GM21723 (cell line): ENCODE measurements around the gene MICOS13.
A peak's percentile ranks its signal among the peaks of the same experiment; 100 is the strongest.
"Not testable (repeated sequence)": the region's sequence is repeated elsewhere in the genome, so short reads cannot be mapped to it uniquely, and the experiment has no call there.

Experiments used
- ATAC-seq: cut with Tn5 transposase; IDR thresholded peaks from one replicate; pipeline ENCODE4 v1.9.1; 2021; ENCODE audit warnings: mild to moderate bottlenecking, moderate library complexity; ENCODE audit not compliant: unreplicated experiment

MICOS13 gene

DNA sequence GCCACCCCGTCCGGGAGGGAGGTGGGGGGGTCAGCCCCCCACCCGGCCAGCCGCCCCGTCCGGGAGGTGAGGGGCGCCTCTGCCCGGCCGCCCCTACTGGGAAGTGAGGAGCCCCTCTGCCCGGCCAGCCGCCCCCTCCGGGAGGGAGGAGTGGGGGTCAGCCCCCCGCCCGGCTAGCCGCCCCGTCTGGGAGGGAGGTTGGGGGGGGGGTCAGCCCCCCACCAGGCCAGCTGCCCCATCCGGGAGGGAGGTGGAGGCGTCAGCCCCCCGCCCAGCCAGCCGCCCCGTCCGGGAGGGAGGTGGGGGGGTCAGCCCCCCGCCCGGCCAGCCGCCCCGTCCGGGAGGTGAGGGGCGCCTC, 21.7 kb upstream of the MICOS13 start:
- ATAC-seq = not testable (repeated sequence)

DNA sequence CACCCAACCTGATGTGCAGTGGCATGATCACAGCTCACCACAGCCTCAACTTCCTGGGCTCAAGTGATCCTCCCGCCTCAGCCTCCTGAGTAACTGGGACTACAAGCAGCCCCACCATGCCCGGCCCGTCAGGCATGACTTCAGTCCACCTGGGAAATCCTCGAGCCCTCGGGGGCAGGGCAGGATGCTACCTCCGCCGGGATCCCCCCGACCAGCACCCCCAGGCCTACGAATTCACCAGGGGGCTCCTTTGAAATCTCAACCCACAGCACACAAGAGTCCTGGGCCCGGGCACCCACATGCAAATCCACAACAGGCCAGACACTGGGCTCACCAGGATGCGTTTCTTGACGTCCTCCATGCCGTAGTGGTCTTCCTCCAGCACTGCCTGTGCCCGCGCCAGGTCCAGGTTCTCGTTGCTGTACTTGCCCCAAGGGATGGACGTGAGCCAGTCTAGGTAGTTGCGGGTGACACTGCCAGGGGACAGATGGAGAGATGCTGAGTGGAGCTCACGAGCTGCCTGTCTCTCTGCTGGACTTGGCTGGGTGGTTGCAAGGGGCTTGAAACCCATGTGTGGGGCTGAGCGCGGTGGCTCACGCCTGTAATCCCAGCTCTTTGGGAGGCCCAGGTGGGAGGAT, 20.3 kb upstream of the MICOS13 start:
- no peak for ATAC-seq

DNA sequence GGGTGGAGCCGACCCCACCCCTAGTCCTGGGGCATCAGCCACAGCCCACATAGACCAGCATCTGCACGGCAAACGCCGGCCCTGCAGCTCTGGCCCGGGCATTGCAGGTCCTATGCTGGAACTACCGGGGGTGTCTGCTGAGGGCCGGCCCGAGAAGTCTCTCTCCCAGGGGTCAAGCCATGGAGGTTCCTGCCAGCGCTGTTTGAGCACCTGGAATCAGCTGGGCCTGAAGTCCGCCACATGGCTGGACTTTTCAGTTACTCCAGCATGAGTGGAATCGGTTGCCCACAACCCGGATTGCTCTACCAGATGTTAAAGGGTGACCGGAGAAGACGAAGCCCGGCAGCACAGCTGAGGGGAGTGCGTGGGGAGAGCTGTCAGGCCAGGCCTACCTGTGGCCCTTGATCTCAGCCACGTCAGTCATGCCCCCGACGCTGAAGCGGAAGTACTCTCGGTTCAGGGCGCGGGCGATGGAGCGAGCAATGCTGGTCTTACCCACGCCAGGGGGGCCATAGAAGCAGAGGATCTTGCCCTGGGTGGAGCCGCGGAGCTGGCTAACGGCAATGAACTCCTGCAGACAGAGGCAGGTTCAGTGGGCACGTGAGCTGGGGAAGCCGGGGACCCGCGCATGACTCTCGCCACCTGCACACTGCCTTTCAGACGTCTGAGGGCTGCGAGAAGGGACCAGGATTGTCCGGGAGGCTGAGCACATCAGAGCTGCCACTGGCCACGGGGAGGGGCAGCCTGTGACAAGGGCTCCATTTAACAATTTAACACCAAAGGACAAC, 18.5 kb upstream of the MICOS13 start:
- ATAC-seq = no peak

DNA sequence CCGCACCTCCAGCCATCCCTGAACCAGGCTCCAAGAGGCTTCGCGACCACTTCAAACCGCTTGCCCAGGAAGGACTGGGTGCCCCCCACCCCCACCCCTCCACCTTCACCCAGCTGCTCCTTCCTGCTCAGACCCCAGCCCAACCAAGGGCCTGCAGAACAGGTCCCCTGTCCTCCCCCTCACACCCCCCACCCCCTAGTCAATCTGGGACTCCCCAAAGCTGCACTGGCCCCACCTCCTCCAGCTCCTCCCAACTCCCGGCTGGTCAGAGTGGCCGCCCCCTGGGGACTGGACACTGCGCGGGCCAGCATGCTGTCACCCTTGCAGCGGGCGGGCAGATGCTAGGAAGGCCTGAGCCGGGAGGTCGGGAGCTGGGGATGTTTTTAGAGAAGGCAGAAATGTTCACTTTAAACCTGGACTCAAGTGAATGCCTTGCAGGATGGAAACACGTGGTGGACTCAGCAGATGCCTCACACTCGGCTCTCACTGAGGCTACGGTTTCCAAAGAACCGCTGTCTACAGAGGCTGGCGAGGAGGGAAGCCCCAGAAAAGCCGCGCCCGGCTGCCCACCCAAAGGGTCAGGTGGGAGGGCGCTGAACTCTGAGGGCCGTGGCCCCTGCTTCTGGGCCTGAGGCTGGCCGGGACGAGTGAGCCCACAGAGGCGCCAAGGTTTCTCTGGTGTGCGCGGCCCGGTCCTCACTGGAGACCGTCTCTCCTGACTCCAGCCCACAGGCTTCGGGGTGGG, 17.7 kb upstream of the MICOS13 start:
- ATAC-seq = no peak

DNA sequence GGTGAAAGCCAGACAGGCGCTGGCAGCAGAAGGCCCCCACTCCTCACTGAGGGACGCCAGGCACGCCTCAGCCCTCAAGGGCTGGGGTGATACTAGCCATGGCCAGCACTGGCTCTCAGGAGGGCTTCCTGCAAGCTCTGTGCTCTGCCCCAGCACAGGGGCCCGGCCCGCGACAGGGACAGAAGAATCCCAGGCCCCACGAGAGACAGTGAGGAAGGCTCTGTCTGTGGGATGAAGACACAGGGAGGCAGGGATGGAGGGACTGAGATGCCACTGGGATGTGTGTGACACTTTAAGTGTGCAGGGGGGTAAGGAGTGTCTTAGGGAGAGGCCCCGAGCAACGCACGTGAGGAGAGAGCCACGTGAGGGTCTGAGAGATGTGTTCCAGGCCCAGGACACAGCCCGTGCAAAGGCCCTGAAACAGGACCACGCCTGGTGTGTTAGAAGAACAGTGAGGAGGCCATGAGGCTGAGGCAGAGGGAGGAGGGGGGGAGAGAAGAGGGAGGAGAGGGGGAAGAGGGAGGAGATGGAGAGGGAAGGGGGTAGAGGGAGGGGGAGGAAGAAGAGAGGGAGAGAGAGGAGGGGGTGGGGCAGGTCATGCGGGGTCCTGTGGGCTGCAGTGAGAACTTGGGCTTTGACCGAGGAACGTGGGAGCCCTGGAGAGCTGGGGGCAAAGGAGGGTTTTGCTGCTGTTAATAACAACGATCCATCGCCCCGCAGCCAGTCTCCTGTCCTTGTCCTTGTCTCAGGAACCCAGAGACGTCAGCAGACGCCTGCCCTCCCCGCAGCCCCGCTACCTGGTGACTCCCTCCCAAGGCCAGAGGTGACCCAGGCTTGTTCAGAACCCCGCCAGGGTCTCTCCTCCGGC, 16.9 kb upstream of the MICOS13 start:
- ATAC-seq = no peak

DNA sequence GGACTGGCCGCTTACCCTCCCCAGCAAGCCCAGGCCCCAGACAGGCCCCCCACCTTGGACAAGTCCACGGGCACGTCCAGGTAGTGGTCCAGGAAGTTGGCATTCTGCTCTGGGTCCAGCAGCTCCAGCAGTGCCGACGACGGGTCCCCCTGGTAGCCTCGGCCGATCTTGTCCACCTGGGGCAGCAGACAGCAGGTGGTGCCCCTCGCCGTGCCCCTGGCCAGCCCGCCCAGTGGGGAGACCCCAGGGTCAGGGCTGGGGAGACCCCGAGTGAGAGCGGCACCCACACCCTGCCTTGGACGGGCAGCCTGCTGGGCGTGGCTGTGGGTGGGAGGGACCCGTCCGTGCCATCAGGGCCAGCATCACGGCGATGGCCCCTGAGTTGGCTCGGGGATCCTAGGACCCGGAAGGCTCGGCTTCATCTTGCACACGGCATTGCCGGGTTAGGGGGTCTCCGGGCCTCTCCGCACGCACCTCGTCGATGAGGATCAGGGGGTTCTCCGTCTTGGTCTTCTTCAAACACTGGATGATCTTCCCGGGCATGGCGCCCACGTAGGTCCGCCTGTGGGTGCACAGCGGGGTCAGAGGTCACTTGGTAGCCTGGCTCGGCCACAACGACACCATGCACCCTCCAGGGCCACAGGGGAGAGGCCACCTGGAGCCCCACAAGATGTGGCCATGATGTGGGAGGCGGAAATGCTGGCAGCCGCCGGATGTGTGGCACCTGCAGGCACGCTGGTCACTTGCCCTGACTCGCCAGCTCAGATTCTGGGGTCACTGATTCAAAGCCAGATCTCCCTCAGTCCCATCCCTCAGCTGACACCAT, 16.1 kb upstream of the MICOS13 start:
- ATAC-seq = no peak

DNA sequence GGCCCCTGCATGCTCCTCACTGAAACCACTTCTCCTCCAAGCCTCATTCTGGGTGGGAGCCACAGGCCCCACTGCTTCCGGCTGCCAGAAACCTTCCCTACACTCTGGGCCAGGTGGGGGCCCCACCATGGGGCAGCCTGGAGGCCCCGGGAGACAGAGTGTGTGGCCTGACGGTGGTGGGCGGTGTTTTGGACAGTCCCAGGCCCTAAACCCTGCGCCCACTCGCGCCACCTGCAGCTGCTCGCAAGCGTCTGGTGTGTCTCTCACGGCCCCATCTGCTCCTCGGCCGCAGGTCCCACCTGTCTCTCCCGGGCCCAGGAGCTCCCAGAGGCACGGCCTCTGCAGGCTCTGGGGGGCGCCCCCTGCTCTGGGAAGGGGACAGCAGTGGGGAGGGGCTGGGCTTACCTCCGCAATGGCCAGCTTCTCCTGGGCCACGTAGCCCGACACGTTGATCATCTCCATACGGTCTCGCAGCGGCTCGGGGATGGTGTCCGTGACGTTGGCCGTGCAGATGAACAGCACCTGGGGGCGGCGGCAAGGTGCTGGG, 15.4 kb upstream of the MICOS13 start:
- ATAC-seq = no peak

DNA sequence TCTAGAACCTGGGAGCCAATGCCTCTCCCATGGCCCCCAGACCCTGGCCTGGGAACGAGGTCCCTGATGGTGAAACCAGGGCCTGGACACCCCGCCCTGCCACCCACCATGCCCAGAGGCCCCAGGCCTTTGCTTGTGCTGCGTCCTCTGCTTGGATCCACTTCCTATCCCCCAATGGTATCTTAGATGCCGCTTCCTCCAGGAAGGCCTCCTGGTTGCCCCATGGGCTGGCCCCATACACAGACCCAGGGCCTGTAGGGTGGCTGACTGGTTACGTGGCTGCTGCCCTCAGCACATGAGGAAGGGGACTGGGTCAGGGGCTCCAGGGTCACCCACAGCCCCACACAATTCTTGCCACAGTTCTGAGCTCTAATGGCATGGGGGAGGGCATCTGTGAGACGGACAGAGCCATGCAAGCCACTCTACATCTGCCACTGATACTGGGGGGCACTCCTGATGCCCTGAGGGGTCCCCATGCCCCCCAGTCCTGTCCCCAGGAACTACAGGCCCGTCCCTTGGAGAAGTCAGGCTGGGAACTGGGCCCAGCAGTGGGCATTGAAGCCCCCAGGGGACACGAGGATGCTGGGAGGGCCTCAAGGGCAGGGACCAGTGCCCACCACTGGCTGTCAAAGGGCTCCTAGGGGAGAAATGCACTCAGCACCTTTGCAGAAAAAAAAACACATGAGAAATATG, 14.8 kb upstream of the MICOS13 start:
- ATAC-seq = no peak

DNA sequence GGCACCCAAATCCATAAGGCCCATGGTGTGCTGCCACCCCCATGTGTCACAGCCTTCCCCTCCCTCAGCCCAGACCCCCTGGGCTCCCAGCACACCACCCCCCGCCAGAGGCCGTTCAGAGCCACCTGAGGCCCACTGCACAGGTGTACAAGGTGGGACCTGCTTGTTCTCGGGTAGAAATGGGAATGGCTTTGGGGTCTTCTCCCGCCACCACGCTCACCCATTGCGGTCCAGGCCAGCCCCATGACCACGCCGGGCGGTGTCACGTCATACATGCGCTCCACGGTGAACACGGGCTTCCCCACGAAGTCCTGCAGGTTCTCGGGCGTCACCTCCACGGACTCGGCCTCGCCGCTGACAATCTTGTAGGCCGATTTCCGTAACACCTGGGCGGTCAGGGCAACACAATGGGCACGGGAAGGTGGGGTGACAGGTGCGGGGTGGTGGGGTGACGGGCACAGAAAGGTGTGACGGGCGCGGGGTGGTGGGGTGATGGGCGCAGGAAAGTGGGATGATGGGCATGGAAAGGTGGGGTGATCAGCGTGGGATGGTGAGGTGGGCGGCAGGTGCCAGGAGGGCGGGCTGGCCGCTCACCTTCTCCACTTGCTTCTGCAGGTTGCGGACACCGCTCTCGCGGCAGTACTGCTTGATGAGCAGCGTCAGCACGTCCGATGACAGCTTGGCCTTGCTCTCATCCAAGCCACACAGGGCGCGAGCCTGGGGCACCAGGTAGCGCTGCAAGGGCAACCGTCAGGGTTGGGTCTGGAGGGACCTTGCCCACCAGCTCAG, 14.0 kb upstream of the MICOS13 start:
- ATAC-seq = no peak

DNA sequence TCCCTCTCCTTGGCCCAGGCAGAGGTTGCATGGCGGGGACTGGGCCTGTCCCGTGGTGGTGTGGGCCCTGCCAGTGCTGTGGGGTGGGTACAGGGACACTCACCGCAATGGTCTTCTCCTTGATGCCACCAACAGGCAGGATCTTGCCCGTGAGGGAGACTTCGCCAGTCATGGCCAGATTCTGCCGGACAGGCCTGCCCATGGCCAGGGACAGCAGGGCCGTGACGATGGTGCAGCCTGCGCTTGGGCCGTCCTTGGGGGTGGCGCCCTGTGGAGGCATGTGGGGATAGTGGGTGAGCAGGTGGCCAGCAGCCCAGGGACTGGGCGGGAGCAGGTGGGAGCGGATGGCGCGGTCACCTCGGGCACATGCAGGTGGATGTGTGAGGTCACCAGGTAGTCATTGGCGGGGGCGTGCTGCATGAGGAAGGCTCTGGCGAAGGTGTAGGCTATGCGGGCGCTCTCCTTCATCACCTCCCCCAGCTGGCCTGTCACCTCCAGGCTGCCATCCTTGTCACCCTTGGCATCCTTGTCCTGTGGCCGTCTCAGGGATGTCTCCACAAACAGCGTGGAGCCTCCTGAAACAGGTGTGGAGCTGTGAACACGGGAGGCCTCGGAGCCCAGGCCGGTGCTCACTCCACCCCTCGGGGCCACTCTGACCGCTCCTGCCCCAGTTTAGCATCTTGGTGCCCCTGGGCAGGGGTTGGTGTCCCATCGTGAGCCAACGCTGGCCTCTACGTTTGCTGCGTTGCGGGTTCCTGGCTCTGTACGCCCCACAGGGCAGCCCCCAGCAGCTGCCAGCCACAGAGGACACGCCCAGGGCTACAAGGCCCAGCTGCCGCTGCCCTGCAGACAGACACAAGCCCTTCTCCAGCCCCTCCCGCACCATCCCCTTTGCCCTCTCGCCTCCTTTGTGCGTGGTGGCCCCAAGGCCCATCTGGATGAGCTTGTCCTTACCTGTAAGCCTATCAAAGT, 13.2 kb upstream of the MICOS13 start:
- no peak for ATAC-seq

DNA sequence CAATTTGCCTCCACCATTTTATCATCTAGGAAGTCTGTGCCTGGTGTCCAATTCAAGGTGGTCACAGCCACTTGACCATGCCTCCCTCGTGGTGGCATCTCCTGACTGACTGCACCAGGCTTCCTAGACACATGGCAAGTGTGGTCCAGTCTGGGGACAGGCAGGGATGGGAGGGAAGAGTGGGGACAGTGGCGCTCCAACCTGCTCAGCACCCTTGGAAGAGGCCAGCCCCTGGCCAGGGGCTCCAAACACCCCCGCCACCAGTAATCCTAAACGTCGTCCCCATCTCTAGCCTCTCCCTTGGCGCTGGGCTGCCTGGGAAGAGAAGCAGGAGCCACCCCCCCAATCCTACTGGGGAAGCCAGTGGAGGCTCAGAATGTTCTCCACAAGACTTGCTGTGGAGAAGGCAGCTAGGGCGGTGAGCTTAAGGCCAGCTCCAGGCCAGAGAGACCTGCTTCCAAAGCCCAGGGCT, 12.4 kb upstream of the MICOS13 start:
- no peak for ATAC-seq

DNA sequence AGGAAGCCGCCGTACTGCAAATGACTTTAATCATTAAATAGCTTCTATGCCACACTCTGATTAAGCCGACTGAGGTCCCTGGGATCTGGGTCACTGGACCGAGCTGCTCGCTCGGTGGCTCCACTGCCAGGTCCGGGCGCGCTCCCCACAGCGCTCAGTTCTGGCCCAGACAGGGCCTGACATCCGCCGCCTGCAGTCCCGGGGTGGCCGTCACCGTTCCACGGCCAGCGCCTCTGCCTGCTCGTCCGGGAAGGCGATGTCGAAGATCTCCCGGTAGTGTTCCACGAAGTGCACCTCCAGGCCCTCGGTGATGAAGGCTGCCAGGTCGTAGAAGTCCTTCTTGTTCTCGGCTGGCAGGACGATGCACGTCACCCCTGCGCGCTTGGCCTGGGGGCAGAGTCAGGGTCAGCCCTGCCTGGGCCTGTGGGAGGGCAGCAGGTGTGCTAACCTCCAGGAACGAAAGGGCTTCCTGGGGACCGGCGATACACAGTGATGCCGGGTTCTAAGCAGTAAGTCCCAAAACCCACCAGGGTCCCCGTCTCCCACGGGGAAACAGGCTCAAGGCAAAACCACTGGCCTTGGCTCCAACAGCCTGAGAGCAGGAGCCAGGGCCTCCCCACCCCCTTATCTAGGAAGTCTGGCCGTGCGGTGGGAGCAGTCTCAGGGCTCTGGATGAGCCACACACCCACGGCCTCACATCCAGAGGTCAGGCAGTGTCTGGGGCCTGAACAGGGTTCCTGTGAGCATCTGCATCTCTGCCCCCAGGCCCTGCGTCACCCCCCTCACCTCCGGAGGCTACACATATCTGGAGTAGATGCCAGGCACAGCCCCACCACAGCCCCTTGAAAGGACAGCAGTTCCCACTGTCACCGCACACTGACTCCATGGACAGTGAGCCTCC, 11.8 kb upstream of the MICOS13 start:
- ATAC-seq = no peak

DNA sequence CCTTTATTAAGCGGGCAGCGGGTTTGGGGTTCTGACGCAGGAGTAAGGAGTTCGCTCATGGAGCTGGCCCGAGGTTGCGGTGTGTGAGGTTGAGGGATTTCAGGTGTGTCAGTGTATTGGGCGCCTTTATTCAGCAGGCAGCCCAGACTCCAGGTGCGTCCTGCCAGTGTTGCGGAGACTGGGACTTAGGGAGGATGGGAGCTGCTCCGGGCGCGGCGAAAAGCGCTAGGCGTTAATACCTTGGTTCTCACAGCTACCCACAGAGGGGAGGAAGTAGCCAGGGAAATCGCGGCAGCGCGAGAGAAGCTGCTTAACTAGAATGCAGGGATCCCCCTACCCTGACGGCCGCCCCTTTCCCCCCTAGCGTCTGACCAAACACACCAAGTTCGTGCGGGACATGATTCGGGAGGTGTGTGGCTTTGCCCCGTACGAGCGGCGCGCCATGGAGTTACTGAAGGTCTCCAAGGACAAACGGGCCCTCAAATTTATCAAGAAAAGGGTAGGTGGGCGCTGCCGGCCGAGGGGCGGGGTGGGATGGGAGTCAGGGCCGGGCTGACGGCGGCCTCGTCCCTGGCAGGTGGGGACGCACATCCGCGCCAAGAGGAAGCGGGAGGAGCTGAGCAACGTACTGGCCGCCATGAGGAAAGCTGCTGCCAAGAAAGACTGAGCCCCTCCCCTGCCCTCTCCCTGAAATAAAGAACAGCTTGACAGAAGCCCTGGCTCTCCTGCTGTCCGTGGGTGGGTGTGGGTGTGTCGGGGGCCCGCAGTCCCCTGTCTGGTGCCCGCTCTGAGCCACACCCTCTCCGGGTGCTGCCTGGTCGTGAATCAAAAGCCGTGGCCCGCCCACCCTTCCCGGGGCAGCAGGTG, 10.9 kb upstream of the MICOS13 start:
- ATAC-seq = no peak

DNA sequence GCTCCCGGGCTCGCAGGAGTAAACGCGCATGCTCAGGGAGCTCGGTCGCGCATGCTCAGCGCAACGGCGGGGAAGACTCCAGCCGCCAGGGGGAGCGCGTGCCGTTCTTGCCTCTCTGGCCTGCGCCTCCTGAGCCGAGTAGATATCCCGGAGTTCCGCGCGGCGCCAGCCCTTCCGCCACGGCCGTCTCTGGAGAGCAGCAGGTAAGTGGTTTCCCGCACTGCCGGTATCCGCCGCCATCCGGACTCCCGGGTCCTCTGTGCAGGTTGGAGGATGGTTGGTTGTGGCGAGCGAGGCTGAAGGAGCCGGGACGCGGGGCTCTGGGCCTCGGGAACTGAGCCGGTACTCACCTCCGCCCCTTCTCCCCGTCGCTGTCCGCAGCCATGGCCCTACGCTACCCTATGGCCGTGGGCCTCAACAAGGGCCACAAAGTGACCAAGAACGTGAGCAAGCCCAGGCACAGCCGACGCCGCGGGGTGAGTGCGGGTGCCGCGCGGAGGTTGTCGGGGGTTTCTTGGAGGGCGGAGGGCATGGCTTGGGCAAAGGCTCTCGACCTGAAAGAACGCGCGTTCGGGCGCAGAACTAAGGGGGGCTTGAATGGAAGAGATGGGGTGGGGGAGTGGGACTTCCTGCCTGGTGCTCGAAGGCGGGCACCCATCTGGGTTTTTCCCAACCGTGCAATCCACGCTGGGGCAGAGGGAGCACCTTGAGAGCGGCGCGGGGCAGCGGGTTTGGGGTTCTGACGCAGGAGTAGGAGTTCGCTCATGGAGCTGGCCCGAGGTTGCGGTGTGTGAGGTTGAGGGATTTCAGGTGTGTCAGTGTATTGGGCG, 10.0 kb upstream of the MICOS13 start, which contains the start of gene RPL36:
RPL36 (plus strand) TSS at position 171 of the 830 bp plus-strand sequence; CDS start at position 384, 213 bp downstream.
- peak; percentile 42 for ATAC-seq
